Measurements from ENCODE around the gene SKAP1. TPM values are rescaled to one million over a fixed set of nuclear protein-coding genes. Genes with fewer than 3 reads are reported as not detected.
A peak's percentile ranks its signal among the peaks of the same experiment; 100 is the strongest.

The SKAP1 gene
- total and polyA plus RNA-seq, 2 experiments from 2014 or later: 0.27 TPM; not detected in 1

GRCh38 chr17:48456589-48456988, 26.6 kb upstream of the SKAP1 start:
- Histone ChIP-seq H3K4me1 (ENCODE audit: insufficient read depth) (peaks cover 29% of the 10 kb centered on the region), H3K4me3 (peak overlapping the region; percentile 53), H3K79me2 (replicated peaks; ENCODE audit: insufficient read depth) (no peaks in the 10 kb centered on the region), H3K36me3 (ENCODE audit: insufficient read depth) (no peaks in the 10 kb centered on the region), H3K9me2 (ENCODE audit: insufficient read depth) (no peaks in the 10 kb centered on the region), H2AFZ (peak overlapping the region; percentile 30; the same call in 1 of the 2 replicates), H4K20me1 (replicated peaks; ENCODE audit: insufficient read depth) (no peaks in the 10 kb centered on the region), H3F3A (replicated peaks; ENCODE audit: low read depth) (no peaks in the 10 kb centered on the region), H3K4me2 (peak overlapping the region; percentile 76), H3K27me3 (ENCODE audit: insufficient read depth) (peaks cover 12% of the 10 kb centered on the region), H3K27ac (ENCODE audit: low read depth) (no peak overlapping the region)
- Mint-ChIP-seq H3K4me1 (peaks cover 25% of the 10 kb centered on the region), H3K36me3 (ENCODE audit: low read depth) (no peaks in the 10 kb centered on the region), H3K4me3 (peak overlapping the region; percentile 67), H3K9me3 (peaks cover 8% of the 10 kb centered on the region; the same call in 2 of the 3 replicates), H3K27ac (no peak overlapping the region), H3K27me3 (ENCODE audit: insufficient read depth, low read depth, poor library complexity) (peaks cover 22% of the 10 kb centered on the region)
- peak; percentile 67 for ATAC-seq
- no peak for TF ChIP-seq REST (IDR thresholded peaks at IDR 0.05; ENCODE audit: unreplicated experiment)
- no peak for TF ChIP-seq EZH2 (IDR thresholded peaks at IDR 0.05; ENCODE audit: low read depth, unreplicated experiment)
- no peak for TF ChIP-seq JUNB (IDR thresholded peaks at IDR 0.05; ENCODE audit: unreplicated experiment)
- TF ChIP-seq POLR2AphosphoS5 (IDR thresholded peaks at IDR 0.05; ENCODE audit: low read depth): no peak
- TF ChIP-seq CREB1 (CRISPR knock-in tag; IDR thresholded peaks at IDR 0.05; ENCODE audit: low read depth): no peak
- no peak for TF ChIP-seq STAT1 (IDR thresholded peaks at IDR 0.05; ENCODE audit: unreplicated experiment)
- no peak for TF ChIP-seq ETS1 (IDR thresholded peaks at IDR 0.05)
- no peak for TF ChIP-seq NANOG (IDR thresholded peaks at IDR 0.05; ENCODE audit: borderline replicate concordance)
- no peak for TF ChIP-seq ZNF331 (CRISPR knock-in tag; IDR thresholded peaks at IDR 0.05; ENCODE audit: low read depth)
- no peak for TF ChIP-seq ZNF114 (CRISPR knock-in tag; IDR thresholded peaks at IDR 0.05)
- TF ChIP-seq EZH2phosphoT487 (IDR thresholded peaks at IDR 0.05; ENCODE audit: unreplicated experiment): no peak
- TF ChIP-seq CTCF (conservative IDR thresholded peaks at IDR 0.05; ENCODE audit: low read depth in 2 of 2): no peak
- no peak for TF ChIP-seq ZNF462 (CRISPR knock-in tag; IDR thresholded peaks at IDR 0.05)
- peak; percentile 57 for DNase-seq (ENCODE audit: low spot score)

Data from GM23338 (cell line).